RWPE2 (cell line): Measurements from ENCODE around the gene TMEM170B.
A peak's percentile ranks its signal among the peaks of the same experiment; 100 is the strongest.

Experiments
- ATAC-seq: fragments of 200-7000 bp; cut with Tn5 transposase; 3 replicates; pipeline ENCODE4 v1.9.1; 2021; ENCODE audit warnings: low read depth
- DNase-seq: peaks from one replicate; pipeline ENCODE4 v3.0.0-alpha.2; 2020; ENCODE audit warnings: low spot score
- H3K27ac ChIP-seq: fragments of 450-650 bp; 2 replicates; pipeline ENCODE4 v1.5.1; 2017; ENCODE audit warnings: mild to moderate bottlenecking; ENCODE audit not compliant: poor library complexity, severe bottlenecking
- H3K27me3 ChIP-seq: fragments of 250-450 bp; sonication (Bioruptor Pico); 2 replicates; pipeline ENCODE4 v1.5.1; 2021; ENCODE audit warnings: mild to moderate bottlenecking, moderate library complexity; ENCODE audit not compliant: insufficient read depth, poor library complexity, severe bottlenecking
- H3K36me3 ChIP-seq: fragments of 250-450 bp; sonication (Bioruptor Pico); 2 replicates; pipeline ENCODE4 v1.5.1; 2020; ENCODE audit warnings: low read depth, mild to moderate bottlenecking, moderate library complexity
- H3K4me1 ChIP-seq: fragments of 250-450 bp; sonication (Bioruptor Pico); 2 replicates; pipeline ENCODE4 v1.5.1; 2021; ENCODE audit warnings: mild to moderate bottlenecking, moderate library complexity; ENCODE audit not compliant: insufficient read depth, poor library complexity, severe bottlenecking
- H3K4me3 ChIP-seq: fragments of 250-450 bp; sonication (Bioruptor Pico); 2 replicates; pipeline ENCODE4 v1.5.1; 2021; ENCODE audit warnings: mild to moderate bottlenecking, moderate library complexity; ENCODE audit not compliant: severe bottlenecking
- H3K9me3 ChIP-seq: fragments of 250-450 bp; sonication (Bioruptor Pico); 2 replicates; pipeline ENCODE4 v1.5.1; 2021; ENCODE audit warnings: mild to moderate bottlenecking, moderate library complexity; ENCODE audit not compliant: severe bottlenecking
- TF ChIP-seq, protein P1 (sequence below): fragments of 450-650 bp; IDR thresholded peaks from one replicate; pipeline ENCODE4 v1.5.1; 2017; ENCODE audit warnings: mild to moderate bottlenecking, moderate library complexity; ENCODE audit not compliant: poor library complexity, severe bottlenecking

TMEM170B gene

DNA sequence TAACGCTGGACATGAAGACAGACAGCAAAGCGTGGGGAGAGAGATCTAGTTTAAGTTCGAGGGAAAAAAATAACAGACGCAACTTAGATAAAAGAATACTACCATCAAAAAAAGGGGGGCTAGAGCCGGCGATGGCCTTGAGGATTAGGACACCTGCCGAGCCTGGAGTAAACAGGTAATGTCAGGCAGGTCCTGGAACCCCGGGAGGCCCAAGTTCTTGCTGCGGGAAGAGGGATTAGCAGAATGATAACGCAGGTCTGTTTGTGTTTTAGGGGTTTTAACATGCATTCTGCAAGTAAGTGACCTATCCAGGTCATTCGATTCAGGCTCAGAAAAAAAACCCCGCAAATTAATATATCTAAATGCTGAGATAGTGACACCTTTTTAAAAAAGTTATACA, 754 bp upstream of the TMEM170B start:
- Histone ChIP-seq H3K36me3 (no peaks in the 10 kb centered on the region), H3K4me1 (peaks cover 14% of the 10 kb centered on the region), H3K27me3 (peaks cover 5% of the 10 kb centered on the region), H3K27ac (no peak overlapping the region), H3K9me3 (no peaks in the 10 kb centered on the region), H3K4me3 (peak overlapping the region; percentile 56)
- DNase-seq = no peak
- no peak for ATAC-seq
- TF ChIP-seq, protein P1, sequence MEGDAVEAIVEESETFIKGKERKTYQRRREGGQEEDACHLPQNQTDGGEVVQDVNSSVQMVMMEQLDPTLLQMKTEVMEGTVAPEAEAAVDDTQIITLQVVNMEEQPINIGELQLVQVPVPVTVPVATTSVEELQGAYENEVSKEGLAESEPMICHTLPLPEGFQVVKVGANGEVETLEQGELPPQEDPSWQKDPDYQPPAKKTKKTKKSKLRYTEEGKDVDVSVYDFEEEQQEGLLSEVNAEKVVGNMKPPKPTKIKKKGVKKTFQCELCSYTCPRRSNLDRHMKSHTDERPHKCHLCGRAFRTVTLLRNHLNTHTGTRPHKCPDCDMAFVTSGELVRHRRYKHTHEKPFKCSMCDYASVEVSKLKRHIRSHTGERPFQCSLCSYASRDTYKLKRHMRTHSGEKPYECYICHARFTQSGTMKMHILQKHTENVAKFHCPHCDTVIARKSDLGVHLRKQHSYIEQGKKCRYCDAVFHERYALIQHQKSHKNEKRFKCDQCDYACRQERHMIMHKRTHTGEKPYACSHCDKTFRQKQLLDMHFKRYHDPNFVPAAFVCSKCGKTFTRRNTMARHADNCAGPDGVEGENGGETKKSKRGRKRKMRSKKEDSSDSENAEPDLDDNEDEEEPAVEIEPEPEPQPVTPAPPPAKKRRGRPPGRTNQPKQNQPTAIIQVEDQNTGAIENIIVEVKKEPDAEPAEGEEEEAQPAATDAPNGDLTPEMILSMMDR = no peak

DNA sequence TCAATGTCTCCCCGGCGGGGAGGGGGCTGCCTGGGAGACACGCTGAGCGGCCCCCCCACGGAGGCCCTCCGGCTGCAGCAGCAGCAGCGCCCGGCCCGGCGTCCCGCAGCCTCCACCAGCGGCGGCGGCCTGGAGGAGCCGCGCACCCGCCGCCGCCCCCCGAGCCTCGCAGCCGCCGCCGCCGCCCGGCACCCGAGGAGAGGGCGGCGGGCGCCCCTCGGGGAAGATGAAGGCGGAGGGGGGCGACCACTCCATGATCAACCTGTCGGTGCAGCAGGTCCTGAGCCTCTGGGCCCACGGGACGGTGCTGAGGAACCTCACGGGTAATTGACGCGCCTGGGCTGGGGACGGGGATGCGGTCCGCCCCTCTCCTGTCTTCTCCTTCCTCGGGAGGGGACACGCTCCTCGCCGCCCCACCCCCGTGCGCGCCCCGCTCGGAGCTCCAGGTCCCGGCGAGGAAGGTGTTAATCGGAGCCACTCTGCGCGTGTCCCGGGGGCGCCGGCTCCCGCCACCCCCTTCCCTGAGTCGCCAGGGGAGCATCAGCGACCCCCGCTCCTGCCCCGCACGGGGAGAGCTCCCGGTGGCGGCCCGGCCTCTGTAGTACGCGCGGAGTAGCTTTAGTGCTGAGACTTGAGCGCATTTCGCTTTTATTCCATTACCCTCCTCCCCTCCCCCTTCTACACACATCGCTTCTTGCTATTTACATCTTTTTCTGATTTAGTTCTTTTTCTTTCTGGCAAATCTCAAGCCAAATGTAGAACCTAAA, 686 bp downstream of the TMEM170B start:
- H3K9me3 ChIP-seq = no peaks in the 10 kb centered on the region
- DNase-seq (no peak), ATAC-seq (no peak)
- peak overlapping the region; percentile 56 for H3K4me3 ChIP-seq
- H3K4me1 ChIP-seq = peaks cover 14% of the 10 kb centered on the region
- no peaks in the 10 kb centered on the region for H3K36me3 ChIP-seq
- TF ChIP-seq, protein P1 = no peak
- peaks cover 5% of the 10 kb centered on the region for H3K27me3 ChIP-seq
- no peak overlapping the region for H3K27ac ChIP-seq

DNA sequence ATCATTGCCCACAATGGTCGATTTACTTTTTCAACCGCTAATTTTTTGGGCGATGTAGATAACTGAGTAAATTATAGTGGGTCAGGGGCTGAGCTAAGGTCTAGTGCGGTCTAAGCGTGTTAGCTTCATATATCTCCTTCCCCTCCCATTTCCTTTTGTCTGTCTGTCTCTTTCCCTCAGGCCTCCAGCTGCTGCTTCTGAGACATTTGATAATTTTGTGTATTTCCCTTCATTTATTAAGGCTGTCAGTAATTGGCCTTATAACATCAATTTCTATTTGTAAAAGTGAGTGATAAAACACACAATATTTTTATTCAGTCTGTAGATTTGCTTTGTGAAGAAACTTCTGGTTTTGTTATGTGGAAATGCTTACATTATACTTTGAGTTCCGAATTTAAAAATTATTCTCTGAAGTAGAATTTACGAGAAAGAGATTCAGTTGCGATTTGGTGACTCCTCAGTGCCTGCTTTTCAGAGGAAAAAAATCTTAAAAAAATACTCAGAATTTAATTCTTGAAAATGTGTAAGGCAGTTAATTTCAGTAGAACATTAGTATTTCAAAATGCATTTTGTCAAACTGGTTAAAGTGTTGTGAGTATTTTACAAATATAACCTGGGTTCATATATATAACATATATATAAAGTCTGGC, 1.4 kb downstream of the TMEM170B start:
- H3K27me3 ChIP-seq = peaks cover 5% of the 10 kb centered on the region
- H3K9me3 ChIP-seq = no peaks in the 10 kb centered on the region
- ATAC-seq = no peak
- H3K4me3 ChIP-seq = peak overlapping the region; percentile 56
- H3K27ac ChIP-seq = no peak overlapping the region
- DNase-seq = no peak
- peaks cover 14% of the 10 kb centered on the region for H3K4me1 ChIP-seq
- TF ChIP-seq, protein P1 = no peak
- no peaks in the 10 kb centered on the region for H3K36me3 ChIP-seq

DNA sequence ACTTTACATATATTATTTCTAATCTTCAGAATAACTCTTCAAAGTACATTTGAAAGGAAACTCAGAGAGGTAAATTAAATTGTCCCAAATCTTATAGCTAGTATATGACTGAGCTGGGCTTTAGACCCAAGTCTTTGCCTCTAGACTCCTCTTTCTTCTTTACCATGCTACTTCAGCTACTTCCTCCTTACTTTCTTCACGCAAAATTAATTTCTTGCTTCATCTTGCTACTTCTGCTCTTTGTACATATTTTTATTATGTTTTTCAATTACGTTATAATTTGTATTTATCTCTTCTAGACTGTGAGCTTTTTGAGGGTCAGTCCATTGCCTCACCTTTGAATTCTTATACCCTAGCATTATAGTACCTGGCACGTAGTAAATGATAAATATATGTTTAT, 5.3 kb downstream of the TMEM170B start:
- no peaks in the 10 kb centered on the region for H3K36me3 ChIP-seq
- H3K27ac ChIP-seq = no peak overlapping the region
- H3K27me3 ChIP-seq = peaks cover 5% of the 10 kb centered on the region
- no peaks in the 10 kb centered on the region for H3K9me3 ChIP-seq
- TF ChIP-seq, protein P1 = no peak
- DNase-seq (no peak), ATAC-seq (no peak)
- no peak overlapping the region for H3K4me3 ChIP-seq
- H3K4me1 ChIP-seq = peaks cover 7% of the 10 kb centered on the region
